ENCODE measurements around the gene MRPL41. TPM values are rescaled to one million over a fixed set of nuclear protein-coding genes. Genes with fewer than 3 reads are reported as not detected.
"Not testable (repeated sequence)": the region's sequence is repeated elsewhere in the genome, so short reads cannot be mapped to it uniquely, and the experiment has no call there.

The MRPL41 gene
- 45.6 and 45.8 TPM in 2 replicates for total RNA-seq

GRCh38 chr9:137551264-137552021, at the start of gene MRPL41:
MRPL41 (plus strand) TSS chr9:137551879; CDS start chr9:137552082, 203 bp downstream.
- DNase-seq (ENCODE audit: low read depth in 2 of 2): peak; percentile 59 to 91

- DNase-seq (ENCODE audit: low read depth in 2 of 2): no peak
Measured at GRCh38 chr9:137502008-137502911, 49.4 kb upstream of the MRPL41 start.

- no peak for DNase-seq (ENCODE audit: low read depth in 2 of 2)
Measured at GRCh38 chr9:137504432-137504777, 47.3 kb upstream of the MRPL41 start.

- no peak for DNase-seq (ENCODE audit: low read depth in 2 of 2)
Measured at GRCh38 chr9:137505421-137506140, 46.1 kb upstream of the MRPL41 start.

GRCh38 chr9:137506274-137506673, 45.4 kb upstream of the MRPL41 start:
- DNase-seq (ENCODE audit: low read depth in 2 of 2): no peak

- DNase-seq (ENCODE audit: low read depth in 2 of 2): no peak
Measured at GRCh38 chr9:137506702-137507171, 44.9 kb upstream of the MRPL41 start.

GRCh38 chr9:137509198-137509597, 42.5 kb upstream of the MRPL41 start:
- no peak for DNase-seq (ENCODE audit: low read depth in 2 of 2)

- not testable (repeated sequence) for DNase-seq (ENCODE audit: low read depth in 2 of 2)
Measured at GRCh38 chr9:137511126-137511525, 40.6 kb upstream of the MRPL41 start.

- DNase-seq (ENCODE audit: low read depth in 2 of 2): no peak
Measured at GRCh38 chr9:137511758-137512463, 39.8 kb upstream of the MRPL41 start.

- not testable (repeated sequence) for DNase-seq (ENCODE audit: low read depth in 2 of 2)
Measured at GRCh38 chr9:137513136-137513535, 38.5 kb upstream of the MRPL41 start.

- DNase-seq (ENCODE audit: low read depth in 2 of 2): not testable (repeated sequence)
Measured at GRCh38 chr9:137513801-137514570, 37.7 kb upstream of the MRPL41 start.

GRCh38 chr9:137514691-137515337, 36.9 kb upstream of the MRPL41 start:
- DNase-seq (ENCODE audit: low read depth in 2 of 2): no peak

GRCh38 chr9:137515338-137515724, 36.3 kb upstream of the MRPL41 start:
- no peak for DNase-seq (ENCODE audit: low read depth in 2 of 2)

- no peak for DNase-seq (ENCODE audit: low read depth in 2 of 2)
Measured at GRCh38 chr9:137516144-137516917, 35.3 kb upstream of the MRPL41 start.

- DNase-seq (ENCODE audit: low read depth in 2 of 2): not testable (repeated sequence)
Measured at GRCh38 chr9:137518661-137519459, 32.8 kb upstream of the MRPL41 start.

- DNase-seq (ENCODE audit: low read depth in 2 of 2): no peak
Measured at GRCh38 chr9:137519553-137519952, 32.1 kb upstream of the MRPL41 start.

GRCh38 chr9:137520614-137521404, 30.9 kb upstream of the MRPL41 start:
- no peak for DNase-seq (ENCODE audit: low read depth in 2 of 2)

Data from dermis microvascular lymphatic vessel endothelial cell (primary cell).